ENCODE results near the gene PAQR6. TPM values are rescaled to one million over a fixed set of nuclear protein-coding genes. Genes with fewer than 3 reads are reported as not detected.

The PAQR6 gene
- 8.0 and 8.6 TPM in 2 replicates for total RNA-seq

- intact Hi-C loops (cut with micrococcal nuclease): no loop called here
Observed at GRCh38 chr1:156247460-156248322, at the start of gene PAQR6. Gene PAQR6 (minus strand): TSS chr1:156248056. CDS start chr1:156246731, 1,325 bp downstream.

DNA sequence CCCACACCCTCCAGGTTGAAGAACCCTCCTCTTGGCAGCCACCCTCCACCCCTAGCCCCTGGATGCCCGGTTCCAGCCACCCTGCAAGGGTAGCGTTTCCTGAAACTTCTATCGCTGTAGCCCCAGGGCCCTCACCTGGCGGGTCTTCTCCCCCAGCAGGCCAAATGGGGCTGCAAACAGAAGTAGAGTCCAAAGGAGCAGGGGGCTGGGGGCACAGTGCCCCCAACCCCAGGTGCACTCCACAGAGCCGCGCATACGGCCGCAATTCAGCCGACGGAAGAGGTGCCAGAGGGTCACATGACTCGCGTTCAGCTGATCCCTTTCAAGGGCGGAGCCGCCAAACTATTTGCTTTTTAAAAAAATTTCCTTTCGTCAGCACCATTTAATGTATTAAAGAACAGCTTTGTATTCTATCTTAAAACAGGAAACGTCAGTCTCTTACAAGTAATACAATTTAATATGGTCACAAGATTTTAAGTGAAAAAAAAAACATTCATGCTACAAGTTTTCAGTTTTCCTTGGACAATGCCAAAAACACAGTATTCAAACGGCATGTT is 47.6 kb upstream of the PAQR6 start, which contains the start of gene GLMP:
Gene GLMP (minus strand): TSS at position 289 of the 557 bp plus-strand sequence. CDS start 34 bp downstream, at position 255.
- intact Hi-C loops (cut with micrococcal nuclease): no loop called here

GRCh38 chr1:156293895-156294294 is 46.0 kb upstream of the PAQR6 start:
- intact Hi-C loops (cut with micrococcal nuclease): no loop called here

DNA sequence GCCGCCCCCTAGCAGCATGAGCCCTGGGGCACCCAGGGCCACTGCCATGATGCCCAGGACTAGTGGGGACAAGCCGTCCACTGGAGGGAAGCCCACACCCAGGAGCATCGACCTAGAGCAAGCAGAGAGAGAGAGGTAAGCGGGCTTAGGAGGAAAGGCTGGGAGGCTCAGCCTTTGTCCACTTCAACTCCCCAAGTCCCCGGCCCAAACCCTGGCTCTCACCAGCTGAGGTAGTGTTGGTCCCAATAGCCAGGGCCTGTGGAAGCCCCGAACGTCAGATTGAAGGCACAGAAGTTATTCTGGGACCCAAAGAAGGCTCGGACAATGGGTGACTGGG is 45.2 kb upstream of the PAQR6 start:
- intact Hi-C loops (cut with micrococcal nuclease): no loop called here

DNA sequence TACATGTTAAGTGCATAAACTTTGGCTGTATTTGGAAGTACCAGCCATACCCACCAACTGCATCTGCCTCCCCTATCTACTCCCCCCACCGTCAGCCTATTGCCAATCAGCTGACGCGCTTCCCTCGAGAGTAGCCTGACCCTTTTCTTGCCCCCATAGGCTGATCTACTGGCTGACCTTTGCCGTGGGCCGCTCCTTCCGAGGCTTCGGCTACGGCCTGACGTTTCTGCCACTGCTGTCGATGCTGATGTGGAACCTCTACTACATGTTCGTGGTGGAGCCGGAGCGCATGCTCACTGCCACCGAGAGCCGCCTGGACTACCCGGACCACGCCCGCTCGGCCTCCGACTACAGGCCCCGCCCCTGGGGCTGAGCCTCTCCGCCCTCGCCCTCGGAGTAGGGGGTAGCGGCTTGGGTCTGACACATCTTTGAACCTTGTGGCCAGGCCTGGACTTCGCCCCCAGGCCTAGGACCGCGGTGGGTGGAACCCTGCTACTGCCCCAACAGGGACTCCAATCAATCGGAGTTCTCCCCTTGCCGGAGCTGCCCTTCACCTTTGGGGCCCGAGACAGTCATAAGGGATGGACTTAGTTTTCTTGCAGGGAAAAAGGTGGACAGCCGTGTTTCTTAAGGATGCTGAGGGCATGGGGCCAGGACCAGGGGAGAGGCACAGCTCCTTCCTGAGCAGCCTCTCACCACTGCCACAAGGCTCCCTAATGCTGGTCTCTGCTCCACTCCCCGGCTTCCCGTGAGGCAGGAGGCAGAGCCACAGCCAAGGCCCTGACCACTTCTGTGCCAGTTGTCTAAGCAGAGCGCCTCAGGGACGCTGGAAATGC is 43.6 kb upstream of the PAQR6 start:
- intact Hi-C loops (cut with micrococcal nuclease): no loop called here

GRCh38 chr1:156289857-156290256 is 42.0 kb upstream of the PAQR6 start:
- intact Hi-C loops (cut with micrococcal nuclease): no loop called here

- intact Hi-C loops (cut with micrococcal nuclease): no loop called here
Observed at GRCh38 chr1:156286061-156286460, 38.2 kb upstream of the PAQR6 start.

GRCh38 chr1:156285437-156285836 is 37.6 kb upstream of the PAQR6 start:
- intact Hi-C loops (cut with micrococcal nuclease): no loop called here

- intact Hi-C loops (cut with micrococcal nuclease): no loop called here
Observed at GRCh38 chr1:156284757-156285156, 36.9 kb upstream of the PAQR6 start.

DNA sequence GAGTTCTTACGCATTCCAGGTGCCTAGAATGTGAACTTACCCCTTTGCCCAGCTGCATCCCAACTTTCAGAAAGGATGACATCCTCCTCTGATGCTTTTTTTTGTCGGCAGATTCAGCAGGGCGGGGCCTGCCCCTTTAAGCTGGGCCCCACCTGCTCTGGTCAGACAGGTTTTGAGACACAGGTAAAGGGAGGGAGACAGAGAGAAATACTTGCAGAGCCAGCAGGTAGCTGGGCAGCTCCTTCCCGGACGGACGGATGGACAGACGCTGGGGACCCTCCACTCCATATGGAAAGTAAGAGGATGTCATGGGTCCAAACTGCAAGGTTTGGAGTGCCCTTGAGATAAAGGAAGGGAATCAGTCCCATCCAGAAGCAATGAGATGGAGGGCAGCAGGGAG is 36.3 kb upstream of the PAQR6 start, which contains the start of gene TMEM79:
Gene TMEM79 (plus strand): TSS at position 214 of the 400 bp plus-strand sequence. CDS start 902 bp downstream, outside the sequence.
- intact Hi-C loops (cut with micrococcal nuclease): no loop called here

- intact Hi-C loops (cut with micrococcal nuclease): loop anchor here (1.0 to 2.0 kb wide), 3 partner anchors 90 to 457 kb away; partner anchors contain the start of genes LAMTOR2 and MRPL24
Observed at GRCh38 chr1:156283521-156283920, 35.7 kb upstream of the PAQR6 start.

GRCh38 chr1:156282479-156283222 is 34.8 kb upstream of the PAQR6 start, which contains the start of gene SMG5:
Gene SMG5 (minus strand): TSS chr1:156282825. CDS start chr1:156282680, 145 bp downstream.
- intact Hi-C loops (cut with micrococcal nuclease): loop anchor here (1.0 to 2.0 kb wide), 6 partner anchors 56 to 458 kb away; partner anchors contain the start of genes CCT3, LAMTOR2, MRPL24 and TSACC

DNA sequence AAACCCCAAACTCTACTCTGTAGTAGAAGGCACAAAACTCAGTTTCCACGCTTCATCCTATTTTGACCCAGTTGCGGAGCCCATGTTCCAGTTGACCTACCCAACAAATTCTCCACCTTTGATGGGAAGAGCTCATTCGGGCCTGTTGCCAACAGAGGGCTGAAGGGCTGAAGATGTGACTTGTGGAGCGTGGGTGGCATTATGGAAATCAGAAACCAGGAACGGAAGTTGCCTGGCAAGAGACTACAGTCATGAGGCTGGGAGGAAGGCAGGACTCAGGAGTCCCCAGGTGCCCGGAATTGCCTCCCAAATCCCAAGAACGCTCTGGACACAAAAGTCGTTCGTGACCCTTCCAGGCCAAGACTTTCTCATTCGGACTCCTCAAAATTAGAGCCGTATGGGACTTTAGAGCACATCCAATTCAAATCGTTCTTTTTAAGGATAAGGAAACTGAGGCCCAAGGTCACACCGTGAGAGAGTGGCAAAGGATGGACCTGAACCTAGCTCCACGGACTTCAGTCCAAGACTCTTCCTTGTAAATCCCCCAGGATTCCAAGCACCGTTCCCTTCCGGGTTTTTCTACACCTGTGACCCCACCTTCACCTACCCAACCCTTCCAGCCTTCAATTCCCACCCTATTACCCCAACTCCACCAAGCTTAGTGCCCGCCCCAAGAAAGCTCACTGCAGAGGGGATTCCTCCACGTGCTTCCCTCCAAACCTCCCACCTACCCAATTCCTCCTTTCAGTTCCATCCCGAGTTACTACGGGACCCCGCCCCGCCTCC is 34.0 kb upstream of the PAQR6 start:
- intact Hi-C loops (cut with micrococcal nuclease): loop anchor here (1.0 to 2.0 kb wide), 5 partner anchors 56 to 459 kb away; partner anchors contain the start of genes CCT3, LAMTOR2, MRPL24 and TSACC

- intact Hi-C loops (cut with micrococcal nuclease): no loop called here
Observed at GRCh38 chr1:156281281-156281680, 33.4 kb upstream of the PAQR6 start.

- intact Hi-C loops (cut with micrococcal nuclease): no loop called here
Observed at GRCh38 chr1:156279837-156280236, 32.0 kb upstream of the PAQR6 start.

GRCh38 chr1:156276966-156277381 is 29.1 kb upstream of the PAQR6 start:
- intact Hi-C loops (cut with micrococcal nuclease): no loop called here

DNA sequence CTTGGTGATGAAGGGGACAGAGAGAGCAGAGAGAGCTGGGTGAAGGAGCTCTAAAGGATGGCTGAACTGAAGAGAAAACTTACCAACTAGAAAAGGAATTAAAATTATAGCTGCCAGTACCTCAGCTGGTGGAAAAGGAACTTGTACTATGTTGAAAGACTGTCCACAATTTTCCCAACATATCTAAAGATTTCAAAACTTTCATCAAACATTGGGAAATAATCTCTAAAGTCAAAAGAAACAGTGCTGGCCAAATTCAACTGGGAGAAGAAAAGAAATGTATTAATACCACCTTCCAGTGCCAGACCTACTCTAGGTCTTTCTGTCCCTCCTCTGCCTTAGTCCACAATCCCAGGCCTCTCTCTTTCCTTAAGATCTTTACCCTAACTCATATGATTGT is 28.7 kb upstream of the PAQR6 start:
- intact Hi-C loops (cut with micrococcal nuclease): no loop called here

- intact Hi-C loops (cut with micrococcal nuclease): no loop called here
Observed at GRCh38 chr1:156270314-156270713, 22.5 kb upstream of the PAQR6 start.

DNA sequence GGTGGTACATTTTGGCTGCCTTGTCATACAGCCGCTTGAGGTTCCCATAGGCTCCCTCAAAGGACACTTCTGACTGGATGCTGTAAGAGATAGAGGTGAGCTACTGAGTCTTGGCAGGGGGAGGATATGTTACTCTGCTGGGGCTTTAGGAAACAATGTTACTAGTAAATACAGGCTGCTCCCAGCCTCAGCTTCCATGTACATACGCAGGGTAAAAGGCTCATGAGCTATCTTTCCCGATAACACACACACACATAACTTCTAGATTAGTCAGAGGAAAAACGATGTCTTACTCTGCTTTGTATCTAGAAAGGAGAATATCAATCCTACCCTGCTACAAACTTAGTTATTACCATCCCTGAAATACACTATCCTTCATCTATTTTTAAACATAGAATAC is 20.5 kb upstream of the PAQR6 start:
- intact Hi-C loops (cut with micrococcal nuclease): no loop called here

DNA sequence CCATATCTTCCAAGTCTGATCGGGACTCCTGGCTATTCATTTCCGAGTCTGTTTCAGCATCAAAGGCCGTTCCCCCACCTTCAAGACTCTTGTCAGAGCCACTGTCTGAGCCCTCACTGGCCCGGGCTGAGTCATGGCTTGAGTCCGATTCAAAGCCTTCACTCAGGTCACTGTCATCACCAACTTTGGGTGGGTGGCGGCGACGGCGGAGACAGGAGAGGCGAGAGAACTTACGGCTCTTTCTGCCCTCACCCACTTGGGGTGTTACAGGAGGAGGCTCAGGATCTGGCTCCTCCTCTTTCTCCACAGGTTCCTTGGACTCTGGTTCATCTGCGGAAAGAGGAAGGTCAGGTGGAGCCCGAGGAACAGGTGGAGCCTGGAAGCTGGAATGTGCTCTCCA is 18.2 kb upstream of the PAQR6 start:
- intact Hi-C loops (cut with micrococcal nuclease): no loop called here

All from T-helper 2 cell treated with Interferon-gamma antibody and Interleukin-4, amounts not matched to agents 100 ng/mL and 5 ng/mL, for 36 hours (primary cell).